Measurements from ENCODE around the gene SYNE4. TPM values are rescaled to one million over a fixed set of nuclear protein-coding genes. Genes with fewer than 3 reads are reported as not detected.

The SYNE4 gene
- total RNA-seq, 1 experiment from 2014 or later: 48.5 TPM

- BruUV-seq (replicated peaks): no TSS peak
- Histone ChIP-seq H3K4me3 (ENCODE audit: low read depth, low read length) (no peak overlapping the region), H3K4me1 (no peaks in the 10 kb centered on the region), H3K27me3 (replicated peaks; ENCODE audit: control insufficient read depth, insufficient read depth, low read length) (no peaks in the 10 kb centered on the region), H3K9me3 (no peaks in the 10 kb centered on the region), H3K36me3 (ENCODE audit: control insufficient read depth, insufficient read depth, low read length) (no peaks in the 10 kb centered on the region; the same call in 1 of the 2 replicates)
- Mint-ChIP-seq H3K9me3 (ENCODE audit: unreplicated experiment) (no peaks in the 10 kb centered on the region), H3K4me3 (ENCODE audit: unreplicated experiment) (no peak overlapping the region), H3K27me3 (ENCODE audit: insufficient read depth, unreplicated experiment) (no peaks in the 10 kb centered on the region), H3K27ac (ENCODE audit: unreplicated experiment) (no peak overlapping the region), H3K36me3 (ENCODE audit: insufficient read depth, unreplicated experiment) (peaks cover 22% of the 10 kb centered on the region), H3K4me1 (ENCODE audit: low read depth, unreplicated experiment) (peaks cover 3% of the 10 kb centered on the region)
- ChIA-PET CTCF (no interaction called here), POLR2A (no interaction called here)
- DNase-seq: no peak
- intact Hi-C loops (cut with micrococcal nuclease; ENCODE audit: unreplicated experiment): no loop called here
- TF ChIP-seq CTCF (IDR thresholded peaks at IDR 0.05; ENCODE audit: insufficient read depth in 1 of 2, low read depth in 1 of 2, low read length in 1 of 2, severe bottlenecking in 1 of 2, unreplicated experiment in 1 of 2): no peak
Observed at GRCh38 chr19:36026091-36026876, 17.7 kb upstream of the SYNE4 start.

GRCh38 chr19:36025541-36025940, 16.9 kb upstream of the SYNE4 start:
- Histone ChIP-seq H3K9me3 (no peaks in the 10 kb centered on the region), H3K27me3 (replicated peaks; ENCODE audit: control insufficient read depth, insufficient read depth, low read length) (no peaks in the 10 kb centered on the region), H3K4me3 (ENCODE audit: low read depth, low read length) (no peak overlapping the region), H3K4me1 (no peaks in the 10 kb centered on the region), H3K36me3 (ENCODE audit: control insufficient read depth, insufficient read depth, low read length) (no peaks in the 10 kb centered on the region; the same call in 1 of the 2 replicates)
- POLR2A ChIA-PET: no interaction called here
- Mint-ChIP-seq H3K4me3 (ENCODE audit: unreplicated experiment) (no peak overlapping the region), H3K27ac (ENCODE audit: unreplicated experiment) (no peak overlapping the region), H3K36me3 (ENCODE audit: insufficient read depth, unreplicated experiment) (peaks cover 24% of the 10 kb centered on the region), H3K4me1 (ENCODE audit: low read depth, unreplicated experiment) (no peaks in the 10 kb centered on the region), H3K9me3 (ENCODE audit: unreplicated experiment) (no peaks in the 10 kb centered on the region), H3K27me3 (ENCODE audit: insufficient read depth, unreplicated experiment) (no peaks in the 10 kb centered on the region)
- CTCF ChIA-PET: no interaction called here
- TF ChIP-seq CTCF (IDR thresholded peaks at IDR 0.05; ENCODE audit: insufficient read depth in 1 of 2, low read depth in 1 of 2, low read length in 1 of 2, severe bottlenecking in 1 of 2, unreplicated experiment in 1 of 2): no peak
- intact Hi-C loops (cut with micrococcal nuclease; ENCODE audit: unreplicated experiment): no loop called here
- no peak for DNase-seq
- BruUV-seq (replicated peaks): no TSS peak

GRCh38 chr19:36023432-36023831, 14.8 kb upstream of the SYNE4 start:
- no TSS peak for BruUV-seq (replicated peaks)
- H3K27me3 ChIP-seq (replicated peaks; ENCODE audit: control insufficient read depth, insufficient read depth, low read length): no peaks in the 10 kb centered on the region
- H3K9me3 Mint-ChIP-seq (ENCODE audit: unreplicated experiment): no peaks in the 10 kb centered on the region
- no peaks in the 10 kb centered on the region for H3K27me3 Mint-ChIP-seq (ENCODE audit: insufficient read depth, unreplicated experiment)
- no peaks in the 10 kb centered on the region for H3K4me1 Mint-ChIP-seq (ENCODE audit: low read depth, unreplicated experiment)
- H3K4me1 ChIP-seq: no peaks in the 10 kb centered on the region
- ChIA-PET CTCF (no interaction called here), POLR2A (no interaction called here)
- H3K27ac Mint-ChIP-seq (ENCODE audit: unreplicated experiment): no peak overlapping the region
- no peak for TF ChIP-seq CTCF (IDR thresholded peaks at IDR 0.05; ENCODE audit: insufficient read depth in 1 of 2, low read depth in 1 of 2, low read length in 1 of 2, severe bottlenecking in 1 of 2, unreplicated experiment in 1 of 2)
- no peak overlapping the region for H3K4me3 Mint-ChIP-seq (ENCODE audit: unreplicated experiment)
- H3K36me3 Mint-ChIP-seq (ENCODE audit: insufficient read depth, unreplicated experiment): peaks cover 15% of the 10 kb centered on the region
- intact Hi-C loops (cut with micrococcal nuclease; ENCODE audit: unreplicated experiment): no loop called here
- H3K4me3 ChIP-seq (ENCODE audit: low read depth, low read length): no peak overlapping the region
- H3K9me3 ChIP-seq: no peaks in the 10 kb centered on the region
- no peaks in the 10 kb centered on the region; the same call in 1 of the 2 replicates for H3K36me3 ChIP-seq (ENCODE audit: control insufficient read depth, insufficient read depth, low read length)
- no peak for DNase-seq

Measured in Caco-2 (cell line).